NT2/D1 (cell line): ENCODE measurements around the gene DDX49.
A peak's percentile ranks its signal among the peaks of the same experiment; 100 is the strongest.
"Not testable (repeated sequence)": the region's sequence is repeated elsewhere in the genome, so short reads cannot be mapped to it uniquely, and the experiment has no call there.

Source experiments
- DNase-seq: peaks from one replicate; pipeline ENCODE4 v3.0.0-alpha.2; 2011; ENCODE audit warnings: low read depth, low spot score
- H3K27me3 ChIP-seq: 2 replicates; pipeline ENCODE4 v1.6.0; 2011; ENCODE audit warnings: mild to moderate bottlenecking; ENCODE audit not compliant: insufficient read length, insufficient read depth
- H3K36me3 ChIP-seq: 2 replicates; pipeline ENCODE4 v1.6.1; 2011; ENCODE audit warnings: mild to moderate bottlenecking, low read length, mixed read lengths; ENCODE audit not compliant: insufficient read depth, insufficient read length
- H3K4me1 ChIP-seq: 2 replicates; pipeline ENCODE4 v1.5.1; 2011; ENCODE audit not compliant: insufficient read depth, insufficient read length
- H3K4me3 ChIP-seq: 2 replicates; pipeline ENCODE4 v1.5.1; 2011; ENCODE audit warnings: low read depth; ENCODE audit not compliant: insufficient read length
- H3K9ac ChIP-seq: 2 replicates; pipeline ENCODE4 v1.6.0; 2011; ENCODE audit warnings: low read depth; ENCODE audit not compliant: insufficient read length
- H3K9me3 ChIP-seq: 2 replicates; pipeline ENCODE4 v1.5.1; 2011; ENCODE audit warnings: mild to moderate bottlenecking, low read length; ENCODE audit not compliant: insufficient read depth
- SUZ12 ChIP-seq: IDR thresholded peaks from 2 replicates; pipeline ENCODE4 v1.6.1; 2011; ENCODE audit not compliant: insufficient read length, insufficient read depth; ENCODE audit errors: extremely low read depth
- YY1 ChIP-seq: IDR thresholded peaks from 2 replicates; pipeline ENCODE4 v1.6.1; 2011; ENCODE audit not compliant: insufficient read length, insufficient read depth
- ZNF274 ChIP-seq: IDR thresholded peaks from 2 replicates; pipeline ENCODE4 v1.6.1; 2011; ENCODE audit warnings: mild to moderate bottlenecking, low read depth, low read length

DDX49 gene

GRCh38 chr19:18910010-18910409 is 9.5 kb upstream of the DDX49 start:
- H3K9ac ChIP-seq: no peak overlapping the region
- peaks cover 10% of the 10 kb centered on the region for H3K4me1 ChIP-seq
- H3K27me3 ChIP-seq: no peaks in the 10 kb centered on the region
- peaks cover 83% of the 10 kb centered on the region for H3K36me3 ChIP-seq
- H3K9me3 ChIP-seq: no peaks in the 10 kb centered on the region
- no peak for DNase-seq
- H3K4me3 ChIP-seq: no peak overlapping the region
- no peak for TF ChIP-seq YY1
- no peak for TF ChIP-seq ZNF274
- TF ChIP-seq SUZ12: no peak

DNA sequence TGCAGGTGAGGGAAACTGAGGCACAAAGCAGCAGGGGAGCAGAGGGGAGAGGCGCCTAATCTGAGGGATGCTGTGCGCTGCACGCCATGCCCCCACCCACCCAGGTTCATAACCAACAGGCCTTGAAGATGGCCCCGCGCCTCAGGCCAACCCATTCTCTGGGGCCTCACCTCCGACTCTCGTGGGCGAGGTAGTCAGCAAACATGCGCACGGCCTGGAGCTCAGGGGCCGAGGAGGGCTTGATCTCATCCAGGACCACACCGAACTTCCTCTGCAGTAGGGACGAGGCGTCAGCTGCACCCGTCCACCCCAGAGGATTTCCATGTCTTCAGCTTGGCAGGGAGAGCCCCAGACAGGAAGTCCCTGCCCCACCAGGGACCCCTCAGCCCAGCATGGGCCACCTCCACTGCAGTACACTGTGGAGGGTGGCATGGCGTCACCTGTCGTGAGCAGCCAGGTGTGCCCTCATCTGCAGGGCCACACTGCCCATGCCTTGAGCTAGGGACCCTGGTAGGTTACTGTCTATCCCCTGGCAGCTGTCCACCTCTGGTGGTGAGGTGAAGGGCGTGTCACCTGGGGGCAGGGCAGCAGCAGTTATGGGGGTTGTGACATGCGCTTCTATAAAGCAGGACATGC is 8.6 kb upstream of the DDX49 start:
- DNase-seq: no peak
- Histone ChIP-seq H3K4me1 (peaks cover 7% of the 10 kb centered on the region), H3K27me3 (no peaks in the 10 kb centered on the region), H3K9me3 (no peaks in the 10 kb centered on the region), H3K4me3 (no peak overlapping the region), H3K36me3 (peaks cover 82% of the 10 kb centered on the region), H3K9ac (no peak overlapping the region)
- no peak for TF ChIP-seq SUZ12
- TF ChIP-seq ZNF274: no peak
- no peak for TF ChIP-seq YY1

- H3K9ac ChIP-seq: no peak overlapping the region
- no peak for DNase-seq
- H3K9me3 ChIP-seq: no peaks in the 10 kb centered on the region
- H3K27me3 ChIP-seq: no peaks in the 10 kb centered on the region
- peaks cover 7% of the 10 kb centered on the region for H3K4me1 ChIP-seq
- TF ChIP-seq SUZ12 (no peak), YY1 (no peak), ZNF274 (no peak)
- H3K36me3 ChIP-seq: peaks cover 68% of the 10 kb centered on the region
- no peak overlapping the region for H3K4me3 ChIP-seq
These were observed 6.6 kb upstream of the DDX49 start for GRCh38 chr19:18912933-18913332.

DNA sequence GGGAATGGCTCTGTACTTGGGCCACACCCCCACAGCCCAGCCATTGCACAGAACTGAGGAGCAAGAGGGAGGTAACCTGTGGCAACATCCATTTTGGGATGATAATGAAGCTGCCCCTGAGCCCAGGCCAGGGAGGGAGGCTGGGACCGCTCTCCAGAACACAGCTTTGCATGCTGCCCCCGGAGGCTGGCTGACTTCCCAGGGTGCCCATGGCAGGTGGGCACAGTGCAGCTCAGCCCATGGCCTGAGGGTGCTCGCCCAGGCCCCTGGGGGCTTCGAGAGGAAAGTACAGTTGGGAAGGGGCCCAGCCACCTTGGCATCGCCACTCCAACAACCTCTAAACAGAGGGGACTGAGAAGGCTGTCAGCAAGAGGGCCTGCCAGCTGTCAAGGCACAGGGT is 6.0 kb upstream of the DDX49 start:
- Histone ChIP-seq H3K36me3 (peaks cover 64% of the 10 kb centered on the region), H3K27me3 (no peaks in the 10 kb centered on the region), H3K9ac (no peak overlapping the region), H3K4me3 (no peak overlapping the region), H3K4me1 (peaks cover 7% of the 10 kb centered on the region), H3K9me3 (no peaks in the 10 kb centered on the region)
- no peak for DNase-seq
- TF ChIP-seq YY1 (no peak), SUZ12 (no peak), ZNF274 (no peak)

DNA sequence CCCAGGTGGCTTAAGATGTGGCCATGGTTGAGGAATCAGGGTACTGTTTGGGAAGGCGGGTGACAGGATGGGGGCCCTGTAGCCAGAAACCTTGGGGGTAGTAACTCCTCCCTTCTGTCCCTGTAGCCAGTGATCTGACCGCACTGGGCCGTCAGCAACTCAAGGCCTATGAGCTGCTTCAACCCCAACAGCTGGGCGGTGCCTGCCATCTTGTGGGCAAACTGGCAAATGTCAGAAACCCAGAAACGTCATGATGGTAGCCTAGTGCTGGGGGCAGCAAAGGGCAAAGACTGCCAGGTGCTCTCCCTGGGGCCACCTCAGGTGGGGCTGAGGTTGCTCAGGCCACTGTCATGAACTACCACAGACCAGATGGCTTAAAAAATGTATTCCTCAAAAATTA is 3.9 kb upstream of the DDX49 start:
- no peaks in the 10 kb centered on the region for H3K27me3 ChIP-seq
- H3K9ac ChIP-seq: no peak overlapping the region
- DNase-seq: no peak
- H3K9me3 ChIP-seq: no peaks in the 10 kb centered on the region
- no peak overlapping the region for H3K4me3 ChIP-seq
- peaks cover 10% of the 10 kb centered on the region for H3K4me1 ChIP-seq
- no peak for TF ChIP-seq YY1
- no peak for TF ChIP-seq SUZ12
- no peak for TF ChIP-seq ZNF274
- peaks cover 49% of the 10 kb centered on the region for H3K36me3 ChIP-seq

DNA sequence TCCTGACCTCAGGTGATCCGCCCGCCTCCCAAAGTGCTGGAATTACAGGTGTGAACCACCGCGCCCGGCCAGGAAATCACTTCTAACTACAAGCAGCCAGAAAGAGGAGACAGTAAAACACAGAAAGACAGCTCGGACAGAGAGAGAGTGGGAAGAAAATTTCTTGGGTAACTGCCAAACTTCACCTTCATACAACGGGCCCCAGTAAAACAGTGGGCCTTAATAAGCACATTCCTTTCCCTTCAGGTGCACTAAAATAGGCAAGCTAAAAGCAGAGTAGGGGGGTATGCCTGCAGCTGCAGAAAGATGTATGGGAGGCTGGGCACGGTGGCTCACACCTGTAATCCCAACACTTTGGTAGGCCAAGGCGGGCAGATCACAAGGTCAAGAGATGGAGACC is 1.9 kb upstream of the DDX49 start:
- peaks cover 58% of the 10 kb centered on the region for H3K36me3 ChIP-seq
- not testable (repeated sequence) for H3K4me3 ChIP-seq

GRCh38 chr19:18919900-18920214 is 342 bp downstream of the DDX49 start:
- Histone ChIP-seq H3K27me3 (no peaks in the 10 kb centered on the region), H3K9ac (peak overlapping the region; percentile 92), H3K36me3 (peaks cover 58% of the 10 kb centered on the region), H3K9me3 (no peaks in the 10 kb centered on the region), H3K4me3 (peak overlapping the region; percentile 94), H3K4me1 (peaks cover 4% of the 10 kb centered on the region)
- no peak for DNase-seq
- TF ChIP-seq ZNF274: no peak
- TF ChIP-seq YY1: no peak
- no peak for TF ChIP-seq SUZ12

More for the DNA sequence above, 1.9 kb upstream of the DDX49 start:
- H3K27me3 ChIP-seq, H3K9me3 ChIP-seq, H3K9ac ChIP-seq, DNase-seq: not testable (repeated sequence)
- peaks cover 10% of the 10 kb centered on the region for H3K4me1 ChIP-seq
